GM18870 (cell line): ENCODE measurements around the gene PRIMA1.

Experiments used
- ATAC-seq: cut with Tn5 transposase; IDR thresholded peaks from one replicate; pipeline ENCODE4 v1.9.1; 2021; ENCODE audit warnings: moderate library complexity; ENCODE audit not compliant: unreplicated experiment

The PRIMA1 gene, protein sequence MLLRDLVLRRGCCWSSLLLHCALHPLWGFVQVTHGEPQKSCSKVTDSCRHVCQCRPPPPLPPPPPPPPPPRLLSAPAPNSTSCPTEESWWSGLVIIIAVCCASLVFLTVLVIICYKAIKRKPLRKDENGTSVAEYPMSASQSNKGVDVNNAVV

DNA sequence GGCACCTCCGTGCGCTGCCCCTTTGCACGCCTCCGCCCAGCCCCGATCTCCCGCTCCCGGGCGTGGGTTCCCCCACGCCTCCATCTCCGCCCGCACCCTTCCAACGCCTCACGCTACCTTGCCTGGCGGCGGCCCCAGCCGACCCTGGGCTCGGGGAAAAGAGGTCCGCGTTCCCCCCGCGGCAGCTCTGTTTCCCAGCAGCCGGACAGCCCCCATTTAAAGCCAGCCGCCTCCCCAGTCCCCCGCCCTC lies at the start of gene PRIMA1:
Gene PRIMA1 (minus strand): TSS at position 193 of the 250 bp plus-strand sequence. CDS start 767 bp downstream, outside the sequence.
- ATAC-seq: no peak

DNA sequence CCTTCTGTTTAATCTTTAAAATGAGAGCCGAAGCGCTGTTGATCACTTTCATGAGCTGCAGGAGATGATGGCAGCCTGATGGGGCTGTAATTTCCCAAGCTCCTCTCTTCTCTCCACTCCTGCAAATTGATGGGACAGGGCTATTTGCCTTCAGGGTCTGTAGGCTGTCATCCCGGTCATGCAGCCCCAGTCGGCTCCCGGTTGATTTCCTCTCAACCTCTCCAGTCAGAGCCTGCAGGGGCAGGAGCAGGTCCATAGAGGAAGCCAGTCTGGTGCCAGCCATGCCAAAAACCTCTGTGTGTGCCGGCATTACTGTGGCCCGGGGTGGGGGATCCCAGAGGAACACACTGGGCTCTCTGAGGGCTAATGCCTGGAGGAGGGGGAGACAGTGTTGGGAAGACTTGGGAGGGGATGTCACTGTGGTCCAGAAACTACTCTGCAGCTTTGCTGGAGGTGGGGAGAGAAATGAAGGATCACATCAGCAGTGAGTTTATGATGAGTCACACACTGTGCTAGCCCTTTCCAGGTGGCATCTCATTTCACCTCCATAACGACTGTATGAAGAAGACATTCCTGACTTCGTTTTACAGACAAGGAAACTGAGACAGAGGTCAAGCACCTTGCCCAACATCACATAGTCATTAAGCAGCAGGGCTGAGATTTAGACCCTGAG lies 46.5 kb upstream of the PRIMA1 start:
- ATAC-seq: no peak

DNA sequence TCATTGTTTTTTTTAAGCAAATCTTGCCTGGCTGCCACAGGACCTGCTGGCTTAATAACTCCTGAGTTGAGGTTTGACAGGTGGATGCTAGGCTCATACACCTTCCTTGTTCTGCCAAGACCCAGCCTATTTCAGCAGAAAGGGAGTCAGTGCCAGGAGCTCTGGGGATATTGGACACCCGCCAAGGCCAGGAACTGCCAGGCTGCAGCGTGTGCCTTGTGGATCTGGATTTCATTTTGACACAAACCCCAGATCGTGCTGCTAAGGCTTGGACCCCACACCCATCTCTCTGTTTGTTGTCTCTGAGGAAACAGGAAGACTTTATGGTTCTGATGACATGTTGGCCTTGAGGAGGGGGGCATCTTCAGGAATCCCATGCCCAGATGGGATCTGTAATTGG lies 44.4 kb upstream of the PRIMA1 start:
- no peak for ATAC-seq

DNA sequence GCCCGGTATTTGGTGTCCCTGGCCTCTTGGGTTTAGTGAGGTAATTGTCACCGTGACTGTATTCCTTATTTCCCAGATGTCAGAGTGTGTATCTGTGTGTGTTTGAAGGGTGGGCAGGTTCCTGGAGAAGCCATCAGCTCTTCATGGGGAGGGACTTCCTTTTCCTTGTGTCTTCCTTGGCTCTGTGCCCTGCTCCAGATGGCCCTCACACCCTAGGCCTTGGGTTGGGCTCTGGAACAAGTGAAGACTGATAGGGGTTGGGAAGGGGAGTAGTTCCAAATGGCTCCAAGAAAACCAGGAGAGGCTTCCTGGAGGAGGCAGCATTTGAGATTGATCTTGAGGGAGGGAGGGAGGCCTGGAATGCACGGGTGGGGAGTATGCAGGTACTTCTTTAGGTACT lies 43.8 kb upstream of the PRIMA1 start:
- no peak for ATAC-seq

DNA sequence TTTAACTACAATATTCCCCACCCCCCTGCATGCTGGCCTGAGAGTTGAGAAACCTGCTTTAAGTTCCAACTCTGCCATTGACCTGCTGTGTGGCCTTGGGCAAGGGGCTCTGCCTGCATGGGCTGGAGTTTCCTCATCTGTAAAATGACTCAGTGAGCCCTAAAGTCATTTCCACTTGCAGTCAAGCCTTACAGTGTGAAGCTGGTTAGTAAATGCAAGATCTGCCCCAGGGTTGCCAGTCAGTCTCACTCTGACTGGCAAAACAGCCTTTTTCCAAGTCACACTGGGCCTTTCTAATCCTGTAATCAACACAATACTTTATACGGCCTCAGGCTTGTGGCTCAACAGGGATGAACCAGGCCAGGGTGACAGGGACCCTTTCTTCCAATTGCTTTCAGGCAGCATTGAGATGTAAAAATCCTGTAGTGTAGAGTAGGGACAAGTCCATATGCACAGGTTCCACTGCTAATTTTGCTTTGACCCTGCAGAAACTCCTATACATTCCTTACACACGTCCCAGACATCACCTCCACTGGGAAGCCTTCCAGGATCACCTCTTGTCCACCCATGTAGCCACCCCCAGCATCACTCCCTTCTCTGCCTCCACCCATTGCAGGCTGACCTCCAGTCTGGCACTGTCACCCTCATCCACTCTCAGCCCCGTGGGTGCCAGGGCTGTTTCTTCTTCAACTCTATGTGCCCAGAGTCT lies 42.6 kb upstream of the PRIMA1 start:
- no peak for ATAC-seq

DNA sequence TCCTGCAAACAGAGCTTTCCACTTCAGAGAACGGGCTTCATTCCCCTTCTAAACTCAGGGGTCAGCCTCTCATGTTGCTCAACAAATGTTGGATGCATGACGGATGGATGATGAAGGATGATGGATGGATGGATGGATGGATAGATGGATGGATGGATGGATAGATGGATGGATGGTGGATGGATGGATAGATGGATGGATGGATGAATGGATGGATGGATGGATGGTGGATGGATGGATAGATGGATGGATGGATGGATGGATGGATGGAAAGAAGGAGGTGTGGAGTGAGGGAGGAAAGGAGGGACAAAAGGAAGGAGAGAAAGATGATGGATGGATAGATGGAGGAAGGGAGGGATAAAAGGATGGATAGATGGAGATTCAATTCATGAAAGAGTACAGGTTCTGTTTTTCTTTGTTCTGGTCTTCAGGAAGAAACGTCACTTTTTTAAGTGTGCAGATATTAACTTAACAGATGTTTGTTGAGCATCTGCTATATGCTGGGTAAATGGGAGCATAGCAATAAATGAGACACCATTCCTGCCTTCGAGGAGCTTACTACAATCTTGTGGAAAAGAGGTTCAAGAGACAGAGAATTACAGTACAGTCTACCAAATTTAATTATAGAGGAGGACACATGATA lies 41.7 kb upstream of the PRIMA1 start:
- no peak for ATAC-seq

DNA sequence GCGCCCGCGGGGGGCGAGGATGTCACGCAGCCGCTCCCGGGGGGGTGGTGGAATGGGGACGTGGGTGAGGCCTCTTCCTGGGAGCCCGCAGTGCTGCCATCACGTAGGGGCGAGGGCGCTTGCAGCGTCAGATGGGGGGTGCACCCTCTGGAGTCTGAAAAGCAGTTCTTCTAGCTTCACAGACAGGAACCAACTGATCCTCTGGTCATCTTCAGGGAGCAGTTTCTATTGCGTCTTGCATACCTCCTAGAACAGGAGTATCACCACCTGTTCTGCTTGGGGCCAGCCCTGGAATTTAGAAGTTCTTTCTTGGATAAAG lies 36.9 kb upstream of the PRIMA1 start:
- ATAC-seq: no peak

DNA sequence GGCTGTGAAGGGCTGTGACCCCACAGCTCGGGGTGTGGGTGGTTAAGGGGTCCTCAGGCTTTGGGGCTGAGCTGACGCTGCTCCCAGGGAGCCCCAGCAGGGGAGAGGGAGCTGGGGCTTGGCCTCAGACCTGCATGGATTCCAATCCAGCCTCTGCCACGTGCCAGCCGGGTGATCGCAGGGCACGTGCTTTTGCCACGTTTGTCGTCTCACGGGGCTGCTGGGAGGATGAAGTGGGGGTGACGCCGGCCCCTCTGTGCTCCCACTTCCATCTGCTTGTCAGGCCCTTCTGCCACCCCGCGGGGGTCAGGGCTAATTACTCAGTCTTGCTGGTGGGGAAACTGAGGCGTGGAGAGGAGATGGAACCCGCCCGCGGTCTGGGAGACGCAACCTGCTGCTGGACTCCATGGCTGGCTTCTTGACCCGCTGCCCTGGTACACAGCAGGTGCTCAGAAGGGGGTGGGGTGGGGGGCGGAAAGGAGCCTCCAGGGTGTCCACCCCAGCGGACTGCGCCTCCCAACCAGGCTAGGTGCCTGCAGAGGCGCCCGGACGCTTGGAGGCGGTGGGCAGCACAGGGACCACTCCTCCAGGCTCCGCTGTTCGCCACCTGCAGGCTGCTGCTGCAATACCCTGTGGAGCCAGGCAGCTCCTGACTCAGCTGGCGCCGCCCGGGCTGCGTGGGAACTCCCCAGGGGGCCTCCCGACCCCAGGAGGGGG lies 36.4 kb upstream of the PRIMA1 start:
- no peak for ATAC-seq

DNA sequence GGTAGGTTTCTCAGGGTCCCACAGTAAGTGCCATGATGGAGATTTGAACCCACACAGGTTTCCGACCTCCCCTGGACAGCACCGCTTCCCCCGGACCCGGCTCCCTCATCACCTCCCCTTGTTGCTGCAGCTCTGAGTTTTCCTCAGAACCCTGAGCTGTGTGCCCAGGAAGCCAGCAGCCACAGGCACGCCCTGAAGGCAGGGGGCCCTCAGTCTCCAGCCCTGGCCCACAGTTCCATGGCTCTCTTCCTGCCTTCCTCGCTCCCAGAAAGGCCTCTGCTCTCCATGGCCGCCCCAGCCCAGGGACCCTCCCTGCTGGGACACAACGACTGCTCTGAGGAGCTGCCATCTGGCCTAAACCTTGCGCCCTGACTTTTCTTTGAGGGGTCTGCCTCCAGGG lies 35.8 kb upstream of the PRIMA1 start:
- no peak for ATAC-seq

DNA sequence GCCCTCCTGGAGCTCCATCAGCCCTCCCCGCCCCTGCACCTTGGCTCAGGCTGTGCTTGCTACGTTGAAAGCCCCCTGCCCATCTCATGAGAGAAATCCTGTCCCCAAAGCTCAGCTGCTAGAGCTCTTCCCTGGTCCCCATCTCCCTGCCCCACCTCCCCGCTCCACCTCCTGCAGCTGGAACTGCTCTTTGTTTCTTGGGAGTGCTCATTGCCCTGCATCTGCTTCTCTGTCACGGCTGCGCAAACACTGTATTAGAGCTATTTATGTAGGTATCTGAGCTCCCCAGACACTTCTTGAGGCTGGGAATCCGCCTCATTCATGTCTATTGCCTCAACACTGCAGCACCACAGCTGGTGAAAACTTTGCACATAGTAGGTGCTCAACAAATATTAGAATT lies 32.8 kb upstream of the PRIMA1 start:
- ATAC-seq: no peak

DNA sequence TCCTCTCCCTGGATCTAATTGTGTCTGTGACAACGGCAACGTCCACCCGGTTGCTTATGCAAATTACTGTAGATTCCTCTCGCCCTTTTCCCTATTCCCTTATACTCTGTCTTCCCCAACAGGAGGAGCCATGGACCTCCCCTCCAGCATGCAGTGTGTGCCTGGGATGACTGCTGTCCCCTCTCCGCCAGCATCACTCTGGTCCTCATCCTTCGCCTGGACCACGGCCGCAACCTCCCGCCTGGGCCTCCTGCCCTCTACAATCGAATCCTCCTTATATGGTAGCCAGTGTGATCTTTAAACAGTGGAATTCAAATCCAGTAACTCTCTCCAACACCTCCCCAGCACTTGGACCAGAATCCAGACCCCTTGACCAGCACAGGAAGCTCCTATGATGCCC lies 30.6 kb upstream of the PRIMA1 start:
- ATAC-seq: no peak

DNA sequence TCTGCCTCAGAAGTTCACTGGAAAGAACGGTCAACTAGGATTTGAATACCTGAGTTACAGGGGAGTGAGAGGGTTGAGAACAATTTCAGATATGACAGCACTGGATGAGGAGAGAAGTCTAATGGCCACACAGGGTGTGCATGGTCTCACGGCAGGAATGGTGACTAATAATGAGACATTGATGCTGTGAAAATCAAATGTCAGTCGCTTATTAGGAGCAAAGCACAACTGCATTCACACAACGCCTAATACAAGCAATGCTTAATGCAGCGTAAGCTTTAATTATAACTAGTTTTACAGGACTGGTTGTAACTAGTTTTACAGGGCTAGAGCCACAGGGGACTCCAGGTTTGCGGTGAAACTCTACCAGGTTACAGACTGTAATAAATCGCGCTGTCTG lies 23.4 kb upstream of the PRIMA1 start:
- no peak for ATAC-seq

DNA sequence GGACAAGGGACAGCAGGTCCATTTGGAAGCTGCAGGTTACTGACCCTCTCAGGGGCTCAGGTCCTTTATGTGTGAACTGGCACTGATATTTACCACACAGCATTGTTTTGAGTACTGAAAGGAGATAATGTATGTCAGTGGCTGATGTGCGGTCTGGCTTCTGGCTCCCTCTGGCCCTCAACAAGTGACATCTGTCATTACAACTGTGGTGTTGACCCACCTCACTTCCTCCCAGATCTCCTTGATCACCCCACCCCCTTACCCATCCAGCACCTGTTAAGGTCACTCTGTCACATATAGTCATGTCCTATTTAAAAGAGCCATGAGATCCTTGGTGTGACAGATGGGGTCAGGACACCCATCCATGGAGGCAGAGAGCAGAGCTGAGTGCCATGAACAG lies 22.7 kb upstream of the PRIMA1 start:
- no peak for ATAC-seq

DNA sequence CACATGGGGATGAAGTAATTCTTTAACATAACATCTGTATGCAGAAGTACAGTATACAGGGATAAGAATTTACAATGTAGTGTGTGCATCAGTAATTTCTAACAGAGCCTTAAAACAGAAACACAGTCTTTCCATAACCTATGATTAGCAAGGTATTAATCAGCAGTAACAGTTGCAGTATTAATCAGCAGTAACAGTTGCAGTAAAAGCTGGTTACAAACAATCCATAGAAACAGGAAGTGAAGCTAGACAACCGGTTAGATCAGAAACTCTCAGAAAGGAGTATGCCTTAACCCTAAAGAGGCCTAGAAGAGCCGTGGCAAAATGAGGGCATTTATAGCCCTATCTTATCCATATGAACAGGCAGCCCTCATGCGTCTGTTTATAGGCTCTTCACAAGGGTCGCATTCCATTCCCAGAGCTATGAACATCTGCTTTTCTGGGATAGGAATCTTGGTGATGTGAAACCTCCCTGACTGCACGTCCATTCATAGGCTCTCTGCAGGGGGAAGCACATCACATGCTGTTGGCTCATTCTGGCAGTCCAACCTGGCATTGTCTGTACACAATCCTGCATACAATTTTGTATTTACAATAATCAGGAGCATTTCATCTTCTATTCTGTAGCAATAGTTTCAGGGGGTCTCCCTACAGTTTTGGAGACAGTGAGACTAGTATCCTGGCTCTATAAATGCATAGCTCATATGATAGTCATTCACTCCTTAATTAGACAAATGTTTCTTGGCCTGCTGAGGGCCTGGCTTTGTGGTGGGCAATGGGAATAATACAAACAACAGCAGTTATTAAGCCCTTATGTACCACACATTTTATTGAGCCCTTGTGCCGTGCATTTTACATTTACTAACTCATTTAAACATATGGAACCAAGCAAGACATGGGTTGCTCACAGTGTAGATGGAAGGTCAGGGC lies 21.5 kb upstream of the PRIMA1 start:
- peak; percentile 67 for ATAC-seq

DNA sequence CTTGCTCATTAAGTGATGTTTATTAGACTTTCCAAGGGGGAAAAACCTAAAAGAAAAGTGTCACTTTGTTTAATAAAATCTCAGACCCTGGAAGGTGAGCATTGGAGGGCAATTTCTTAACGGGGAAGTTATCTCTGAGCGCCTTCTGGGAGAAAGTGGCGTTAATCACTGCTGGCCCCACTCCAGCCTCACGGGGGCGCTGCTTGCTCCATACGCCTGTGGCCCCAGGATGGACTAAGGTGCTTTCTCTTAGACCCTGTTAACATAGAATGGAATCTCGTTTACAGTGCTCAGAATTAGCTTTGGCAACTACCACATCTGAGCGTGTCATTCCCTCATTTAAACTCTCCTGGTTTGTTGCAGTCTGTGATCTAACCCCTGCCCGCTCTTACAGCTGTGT lies 16.4 kb upstream of the PRIMA1 start:
- ATAC-seq: no peak

DNA sequence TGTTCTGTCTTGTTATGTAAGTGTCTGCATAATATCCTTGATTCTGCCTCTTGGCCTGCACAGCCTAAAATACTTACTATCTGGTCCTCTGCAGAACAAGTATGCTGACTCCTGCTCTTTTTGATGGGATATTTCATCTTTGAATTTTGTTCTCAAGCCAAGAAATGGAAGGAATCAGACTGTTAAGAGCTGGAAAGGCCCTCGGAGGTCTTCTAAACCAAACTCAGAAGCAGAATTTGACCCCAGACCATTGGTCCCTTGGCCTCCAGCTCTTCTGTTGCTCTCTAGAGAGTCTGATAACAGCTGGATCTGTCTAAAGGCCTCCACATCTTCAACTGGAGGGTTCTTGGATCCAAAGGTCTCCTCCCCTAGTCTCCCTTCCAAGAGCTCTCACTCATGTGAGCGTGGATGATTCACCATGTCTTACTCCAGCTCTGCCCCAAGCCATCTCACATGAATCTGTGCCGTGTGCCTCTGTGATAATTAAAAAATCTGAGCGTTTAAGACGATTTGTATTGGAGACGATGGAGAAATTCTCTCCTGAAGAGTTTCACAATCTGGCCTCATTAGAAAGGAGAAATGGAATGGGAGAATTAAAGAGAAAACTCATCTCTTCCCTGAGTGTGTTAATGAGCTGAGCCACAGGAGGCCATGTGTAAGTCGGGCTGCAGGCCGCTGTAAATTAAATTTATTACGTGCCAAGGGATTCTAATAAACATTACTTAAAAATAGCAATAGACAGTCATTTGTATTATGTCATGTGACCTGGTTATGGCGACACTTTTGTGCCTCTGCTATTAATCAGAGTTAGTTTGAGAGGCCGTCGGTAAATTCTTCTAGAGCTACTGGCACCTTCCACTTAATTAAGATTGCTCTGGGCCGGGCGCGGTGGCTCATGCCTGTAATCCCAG lies 15.4 kb upstream of the PRIMA1 start:
- no peak for ATAC-seq

DNA sequence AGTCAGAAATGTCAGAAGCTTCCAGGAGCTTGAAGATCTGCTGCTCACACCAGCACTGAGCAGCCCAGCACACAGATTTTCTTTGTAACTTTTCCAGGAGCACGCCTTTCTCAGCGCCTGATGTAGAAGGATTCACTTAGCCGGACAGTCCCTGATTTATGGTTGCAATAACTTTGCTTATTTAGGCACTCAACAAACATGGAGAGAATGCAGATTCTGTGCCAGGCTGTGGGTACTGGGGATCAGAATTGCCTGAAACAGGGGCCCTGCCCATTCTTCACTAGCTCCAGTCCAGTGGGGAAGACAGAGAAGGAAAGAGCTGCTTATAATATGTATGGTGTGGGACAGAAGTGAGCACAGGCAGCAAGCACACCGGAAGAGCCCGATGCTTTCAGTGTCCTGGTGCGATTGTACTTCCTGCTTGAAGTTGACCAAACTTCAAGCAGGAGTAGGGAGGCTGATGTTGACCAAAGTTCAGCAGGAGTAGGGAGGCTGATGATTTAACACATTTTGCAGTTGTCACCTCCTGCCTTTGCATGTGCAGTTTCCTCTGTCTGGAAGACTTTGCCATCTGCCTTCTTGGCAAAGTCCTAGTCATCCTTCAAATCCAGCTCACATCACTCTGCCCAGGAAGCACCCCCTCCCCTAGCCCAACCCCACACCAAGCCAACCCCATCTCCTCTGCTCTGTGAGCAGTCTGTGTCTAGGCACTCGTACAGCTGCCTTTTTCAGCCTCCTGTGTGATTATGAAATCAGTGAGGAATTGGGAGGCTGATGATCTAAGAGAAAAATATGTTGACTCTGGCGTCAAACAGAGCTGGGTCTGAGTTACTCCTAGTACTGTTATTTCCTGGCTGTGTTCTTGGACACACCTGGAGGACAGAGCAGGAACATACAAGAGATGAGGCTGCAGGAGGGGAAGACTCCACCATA lies 12.0 kb upstream of the PRIMA1 start:
- no peak for ATAC-seq

DNA sequence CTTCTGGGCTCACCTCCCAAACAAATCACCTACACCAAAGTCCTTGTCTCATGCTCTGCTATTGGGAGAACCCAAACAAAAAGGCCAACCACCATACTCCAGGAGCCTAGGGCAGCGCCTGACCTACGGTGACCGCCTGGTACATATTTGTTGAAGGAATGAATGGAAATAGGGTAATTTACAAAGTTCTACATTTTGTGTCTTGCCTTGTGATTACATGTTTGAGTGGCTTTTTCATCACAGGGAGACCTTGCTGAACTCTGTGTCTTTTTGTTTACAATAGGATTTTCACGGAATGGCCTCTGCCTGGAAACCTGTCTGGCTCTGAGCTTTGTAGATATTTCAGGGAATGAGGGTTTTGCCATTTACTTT lies 11.3 kb upstream of the PRIMA1 start:
- ATAC-seq: no peak

DNA sequence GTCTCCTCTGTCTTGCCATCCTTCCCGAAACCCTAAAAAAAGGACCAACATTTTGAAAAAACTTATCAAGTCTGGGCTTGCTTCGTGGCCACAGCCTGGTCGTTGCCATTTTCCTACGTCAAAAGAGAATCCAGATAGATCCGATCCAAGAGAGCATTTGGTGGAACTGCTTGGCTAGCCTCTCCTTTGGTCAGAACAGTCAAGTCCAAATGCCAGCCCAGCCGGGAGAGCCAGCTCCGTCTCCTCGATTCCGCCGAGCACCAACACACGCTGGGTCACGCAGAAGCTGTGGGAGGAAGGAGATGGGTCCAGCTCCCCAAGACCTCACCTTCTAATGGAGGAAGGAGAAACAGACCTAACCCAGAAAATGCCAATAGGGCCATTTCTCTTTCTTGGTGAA lies 9.3 kb upstream of the PRIMA1 start:
- ATAC-seq: no peak
